NCI-H187 treated with DMSO at 0.1 percent for 48 hours (cell line): ENCODE results near the gene IGF1R.

Experiments
- DNase-seq: peaks from one replicate; lab custom pipeline; 2025; lab: John Stamatoyannopoulos, UW

Gene IGF1R

GRCh38 chr15:98725874-98726273 lies 77.5 kb downstream of the IGF1R start:
- DNase-seq, result no peak

GRCh38 chr15:98727115-98728040 lies 79.0 kb downstream of the IGF1R start:
- DNase-seq, result no peak

GRCh38 chr15:98728082-98728810 lies 79.9 kb downstream of the IGF1R start:
- DNase-seq, result no peak

GRCh38 chr15:98728811-98729160 lies 80.4 kb downstream of the IGF1R start:
- no peak for DNase-seq

GRCh38 chr15:98729446-98730042 lies 81.2 kb downstream of the IGF1R start:
- no peak for DNase-seq

- no peak for DNase-seq
Measured at GRCh38 chr15:98730860-98731711, 82.7 kb downstream of the IGF1R start.

- no peak for DNase-seq
Measured at GRCh38 chr15:98731712-98732450, 83.5 kb downstream of the IGF1R start.

GRCh38 chr15:98733098-98733497 lies 84.8 kb downstream of the IGF1R start:
- no peak for DNase-seq

- DNase-seq, result no peak
Measured at GRCh38 chr15:98734466-98735199, 86.3 kb downstream of the IGF1R start.

GRCh38 chr15:98735304-98735703 lies 87.0 kb downstream of the IGF1R start:
- no peak for DNase-seq

- DNase-seq, result no peak
Measured at GRCh38 chr15:98735895-98736617, 87.7 kb downstream of the IGF1R start.

- DNase-seq, result no peak
Measured at GRCh38 chr15:98737159-98737558, 88.8 kb downstream of the IGF1R start.

GRCh38 chr15:98737721-98738120 lies 89.4 kb downstream of the IGF1R start:
- no peak for DNase-seq

- no peak for DNase-seq
Measured at GRCh38 chr15:98738689-98739401, 90.5 kb downstream of the IGF1R start.

GRCh38 chr15:98740295-98740694 lies 92.0 kb downstream of the IGF1R start:
- no peak for DNase-seq

GRCh38 chr15:98740963-98741362 lies 92.6 kb downstream of the IGF1R start:
- DNase-seq, result no peak

GRCh38 chr15:98743177-98743576 lies 94.8 kb downstream of the IGF1R start:
- DNase-seq, result no peak

- no peak for DNase-seq
Measured at GRCh38 chr15:98744506-98744905, 96.2 kb downstream of the IGF1R start.

GRCh38 chr15:98745179-98745578 lies 96.8 kb downstream of the IGF1R start:
- DNase-seq, result no peak
